Neural progenitor cell (in vitro differentiated cells): Measurements from ENCODE around the gene HS3ST3B1. TPM values are rescaled to one million over a fixed set of nuclear protein-coding genes. Genes with fewer than 3 reads are reported as not detected.

Source experiments
- DNase-seq: peaks from one replicate; pipeline ENCODE4 v3.0.0-alpha.2; 2016; ENCODE audit warnings: low spot score
- H2AFZ ChIP-seq: fragments of 200-600 bp; sonication (generic); replicated peaks from 2 replicates; pipeline ENCODE4 v1.6.1; 2016; ENCODE audit warnings: antibody characterized with exemption
- H3F3A ChIP-seq: fragments of 200-600 bp; sonication (generic); 2 replicates; pipeline ENCODE4 v1.6.1; 2016; ENCODE audit warnings: antibody characterized with exemption, low read depth
- H3K27ac ChIP-seq: fragments of 200-600 bp; sonication (generic); 2 replicates; pipeline ENCODE4 v1.5.1; 2016; ENCODE audit warnings: mild to moderate bottlenecking
- H3K27me3 ChIP-seq: fragments of 200-600 bp; sonication (generic); 2 replicates; pipeline ENCODE4 v1.6.1; 2016; ENCODE audit warnings: mild to moderate bottlenecking, moderate library complexity
- H3K36me3 ChIP-seq: fragments of 200-600 bp; sonication (generic); 2 replicates; pipeline ENCODE4 v1.5.1; 2016
- H3K4me1 ChIP-seq: fragments of 200-600 bp; sonication (generic); 2 replicates; pipeline ENCODE4 v1.6.1; 2016; ENCODE audit warnings: mixed run types
- H3K4me2 ChIP-seq: fragments of 200-600 bp; sonication (generic); 2 replicates; pipeline ENCODE4 v1.6.1; 2016
- H3K4me3 ChIP-seq: fragments of 200-600 bp; sonication (generic); 2 replicates; pipeline ENCODE4 v1.5.1; 2016
- H3K79me2 ChIP-seq: fragments of 200-600 bp; sonication (generic); 2 replicates; pipeline ENCODE4 v1.6.1; 2016; ENCODE audit warnings: low read depth
- H3K9ac ChIP-seq: fragments of 200-600 bp; sonication (generic); 2 replicates; pipeline ENCODE4 v1.6.1; 2016
- H3K9me3 ChIP-seq: fragments of 200-600 bp; sonication (generic); 2 replicates; pipeline ENCODE4 v1.5.1; 2016; ENCODE audit warnings: low read depth
- H4K20me1 ChIP-seq: fragments of 200-600 bp; sonication (generic); 2 replicates; pipeline ENCODE4 v1.6.1; 2016; ENCODE audit warnings: low read depth
- H3K27ac Mint-ChIP-seq: 3 replicates; pipeline ENCODE4 v1.8.0; 2021; ENCODE audit warnings: mixed read lengths
- H3K27me3 Mint-ChIP-seq: 2 replicates; pipeline ENCODE4 v1.8.0; 2022; ENCODE audit warnings: low read depth, mild to moderate bottlenecking, inconsistent platforms, moderate library complexity, mixed read lengths; ENCODE audit not compliant: insufficient read depth
- H3K36me3 Mint-ChIP-seq: 3 replicates; pipeline ENCODE4 v1.8.0; 2021; ENCODE audit warnings: mixed read lengths
- H3K4me1 Mint-ChIP-seq: 3 replicates; pipeline ENCODE4 v1.8.0; 2021; ENCODE audit warnings: mixed read lengths
- H3K4me3 Mint-ChIP-seq: 3 replicates; pipeline ENCODE4 v1.8.0; 2021; ENCODE audit warnings: mild to moderate bottlenecking, moderate library complexity, mixed read lengths
- H3K9me3 Mint-ChIP-seq: 3 replicates; pipeline ENCODE4 v1.8.0; 2020; ENCODE audit warnings: mixed read lengths
- CTCF ChIP-seq: fragments of 200-600 bp; sonication (generic); IDR thresholded peaks from 2 replicates; pipeline ENCODE4 v1.5.1; 2017; ENCODE audit warnings: antibody characterized with exemption, mild to moderate bottlenecking
- EZH2 ChIP-seq: fragments of 200-600 bp; sonication (generic); IDR thresholded peaks from 2 replicates; pipeline ENCODE4 v1.6.1; 2017; ENCODE audit warnings: antibody characterized with exemption, mild to moderate bottlenecking, moderate library complexity
- EZH2phosphoT487 ChIP-seq: fragments of 200-600 bp; sonication (generic); IDR thresholded peaks from 2 replicates; pipeline ENCODE4 v1.6.1; 2017; ENCODE audit warnings: antibody characterized with exemption
- total RNA-seq: library from RNA; depleted of rRNA; stranded (reverse); fragments of >200 nt; gene quantifications from 2 replicates; pipeline ENCODE4 v1.2.3, GENCODE V29; 2015; ENCODE audit warnings: low replicate concordance

The HS3ST3B1 gene
- total RNA-seq, 1 donor from 2014 or later = 21.5 TPM

- no peak overlapping the region for H3K4me2 ChIP-seq
- no peak for DNase-seq
- H3K27me3 ChIP-seq = no peaks in the 10 kb centered on the region
- H3K27ac ChIP-seq = no peak overlapping the region
- H3K36me3 ChIP-seq = no peaks in the 10 kb centered on the region
- no peaks in the 10 kb centered on the region for H3K4me1 ChIP-seq
- no peaks in the 10 kb centered on the region for H4K20me1 ChIP-seq
- Mint-ChIP-seq H3K4me3 (no peak overlapping the region), H3K9me3 (peaks cover 2% of the 10 kb centered on the region), H3K36me3 (peaks cover 9% of the 10 kb centered on the region), H3K27ac (no peak overlapping the region), H3K4me1 (peaks cover 7% of the 10 kb centered on the region), H3K27me3 (peaks cover 2% of the 10 kb centered on the region)
- no peak overlapping the region for H3K4me3 ChIP-seq
- H2AFZ ChIP-seq = no peak overlapping the region
- no peaks in the 10 kb centered on the region for H3F3A ChIP-seq
- H3K79me2 ChIP-seq = no peaks in the 10 kb centered on the region
- H3K9me3 ChIP-seq = no peaks in the 10 kb centered on the region
- no peak overlapping the region for H3K9ac ChIP-seq
- TF ChIP-seq EZH2phosphoT487 = no peak
- TF ChIP-seq CTCF = no peak
- no peak for TF ChIP-seq EZH2
Observed at GRCh38 chr17:14353861-14354474, 53.1 kb downstream of the HS3ST3B1 start.

- peaks cover 7% of the 10 kb centered on the region for H3K4me1 Mint-ChIP-seq
- DNase-seq = no peak
Observed at GRCh38 chr17:14354807-14355206, 53.9 kb downstream of the HS3ST3B1 start.

GRCh38 chr17:14355556-14355955 is 54.7 kb downstream of the HS3ST3B1 start:
- no peaks in the 10 kb centered on the region for H3K27me3 ChIP-seq
- peaks cover 6% of the 10 kb centered on the region for H3K36me3 Mint-ChIP-seq
- H3K9me3 ChIP-seq = no peaks in the 10 kb centered on the region
- peaks cover 7% of the 10 kb centered on the region for H3K4me1 Mint-ChIP-seq
- H3K36me3 ChIP-seq = no peaks in the 10 kb centered on the region
- H3F3A ChIP-seq = no peaks in the 10 kb centered on the region
- H3K4me1 ChIP-seq = no peaks in the 10 kb centered on the region
- H3K4me2 ChIP-seq = no peak overlapping the region
- H3K4me3 ChIP-seq = no peak overlapping the region
- no peak for DNase-seq
- no peak overlapping the region for H3K9ac ChIP-seq
- H3K27ac ChIP-seq = no peak overlapping the region
- H2AFZ ChIP-seq = no peak overlapping the region
- peaks cover 2% of the 10 kb centered on the region for H3K27me3 Mint-ChIP-seq
- H3K9me3 Mint-ChIP-seq = peaks cover 2% of the 10 kb centered on the region
- H3K4me3 Mint-ChIP-seq = no peak overlapping the region
- TF ChIP-seq EZH2phosphoT487 (no peak), EZH2 (no peak), CTCF (no peak)
- no peaks in the 10 kb centered on the region for H4K20me1 ChIP-seq
- no peak overlapping the region for H3K27ac Mint-ChIP-seq
- H3K79me2 ChIP-seq = no peaks in the 10 kb centered on the region

More at GRCh38 chr17:14354807-14355206, 53.9 kb downstream of the HS3ST3B1 start:
- no peak overlapping the region for H3K4me2 ChIP-seq
- Mint-ChIP-seq H3K36me3 (peaks cover 9% of the 10 kb centered on the region), H3K27me3 (peaks cover 2% of the 10 kb centered on the region), H3K27ac (no peak overlapping the region), H3K4me3 (no peak overlapping the region), H3K9me3 (peaks cover 2% of the 10 kb centered on the region)
- H4K20me1 ChIP-seq = no peaks in the 10 kb centered on the region
- no peak overlapping the region for H2AFZ ChIP-seq
- H3K9me3 ChIP-seq = no peaks in the 10 kb centered on the region
- H3K27me3 ChIP-seq = no peaks in the 10 kb centered on the region
- H3K79me2 ChIP-seq = no peaks in the 10 kb centered on the region
- H3K27ac ChIP-seq = no peak overlapping the region
- no peak overlapping the region for H3K9ac ChIP-seq
- no peak for TF ChIP-seq CTCF
- TF ChIP-seq EZH2phosphoT487 = no peak
- TF ChIP-seq EZH2 = no peak
- H3K4me1 ChIP-seq = no peaks in the 10 kb centered on the region
- no peaks in the 10 kb centered on the region for H3K36me3 ChIP-seq
- no peak overlapping the region for H3K4me3 ChIP-seq
- H3F3A ChIP-seq = no peaks in the 10 kb centered on the region
